GM23248 (cell line): ENCODE data around the gene IL21R.

ENCODE experiments used
- EZH2 ChIP-seq: fragments of 200-600 bp; sonication (generic); IDR thresholded peaks from 2 replicates; pipeline ENCODE4 v1.6.1; 2018; ENCODE audit warnings: antibody characterized with exemption, mild to moderate bottlenecking; ENCODE audit not compliant: insufficient read depth, poor library complexity, severe bottlenecking
- EZH2phosphoT487 ChIP-seq: fragments of 200-600 bp; sonication (generic); IDR thresholded peaks from 2 replicates; pipeline ENCODE4 v1.6.1; 2018; ENCODE audit warnings: antibody characterized with exemption, moderate library complexity, mild to moderate bottlenecking, low read depth; ENCODE audit not compliant: insufficient read depth

DNA sequence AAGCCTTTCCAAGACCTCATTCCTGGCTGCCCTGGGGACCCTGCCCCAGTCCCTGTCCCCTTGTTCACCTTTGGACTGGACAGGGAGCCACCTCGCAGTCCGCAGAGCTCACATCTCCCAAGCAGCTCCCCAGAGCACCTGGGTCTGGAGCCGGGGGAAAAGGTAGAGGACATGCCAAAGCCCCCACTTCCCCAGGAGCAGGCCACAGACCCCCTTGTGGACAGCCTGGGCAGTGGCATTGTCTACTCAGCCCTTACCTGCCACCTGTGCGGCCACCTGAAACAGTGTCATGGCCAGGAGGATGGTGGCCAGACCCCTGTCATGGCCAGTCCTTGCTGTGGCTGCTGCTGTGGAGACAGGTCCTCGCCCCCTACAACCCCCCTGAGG is 38.7 kb upstream of the IL21R start:
- TF ChIP-seq EZH2phosphoT487 (no peak), EZH2 (no peak)
